Measurements from ENCODE around the gene CFAP57.

Gene CFAP57

DNA sequence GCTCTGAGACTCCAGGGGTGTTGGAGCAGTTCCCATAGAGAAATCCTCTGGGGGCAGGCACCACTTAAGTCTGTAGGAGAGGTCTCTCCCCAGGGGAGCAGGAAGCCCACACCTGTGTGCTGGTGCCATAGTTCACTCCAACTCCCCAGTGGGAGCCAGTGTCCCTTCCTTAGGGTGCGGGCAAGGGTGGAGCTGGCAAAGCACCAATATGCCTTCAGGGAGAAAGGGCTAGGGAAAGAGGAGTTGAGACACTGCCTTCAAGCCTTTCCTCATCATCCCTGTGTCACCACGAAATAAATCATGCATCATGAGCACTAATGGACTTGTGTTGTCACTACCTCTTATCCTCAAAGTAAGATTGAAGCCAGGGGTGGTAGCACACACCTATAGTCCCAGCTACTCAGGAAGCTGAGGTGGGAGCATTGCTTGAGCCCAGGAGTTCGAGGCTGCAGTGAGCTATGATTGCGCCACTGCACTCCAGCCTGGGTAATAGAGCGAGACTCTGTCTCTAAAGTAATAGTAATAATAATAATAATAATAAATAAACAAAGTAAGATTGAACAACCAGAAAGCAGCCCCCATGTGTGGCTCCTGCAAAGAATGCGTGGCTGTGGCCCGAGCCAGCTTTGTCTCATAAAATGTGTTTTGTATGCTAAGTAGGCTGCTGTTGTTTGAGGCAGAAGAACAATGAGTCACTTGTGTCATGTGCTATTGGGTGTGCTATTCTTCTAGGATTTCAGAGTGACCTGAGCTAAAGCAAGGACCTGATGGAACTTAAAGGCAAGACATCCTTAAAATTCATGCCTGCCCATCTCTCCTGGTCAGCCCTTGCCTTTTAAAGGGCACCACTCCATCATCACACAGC is 122.0 kb downstream of the CFAP57 start:
- in situ Hi-C loops (cut with MboI; ENCODE audit: low sequenced_read_pairs), result no loop called here

DNA sequence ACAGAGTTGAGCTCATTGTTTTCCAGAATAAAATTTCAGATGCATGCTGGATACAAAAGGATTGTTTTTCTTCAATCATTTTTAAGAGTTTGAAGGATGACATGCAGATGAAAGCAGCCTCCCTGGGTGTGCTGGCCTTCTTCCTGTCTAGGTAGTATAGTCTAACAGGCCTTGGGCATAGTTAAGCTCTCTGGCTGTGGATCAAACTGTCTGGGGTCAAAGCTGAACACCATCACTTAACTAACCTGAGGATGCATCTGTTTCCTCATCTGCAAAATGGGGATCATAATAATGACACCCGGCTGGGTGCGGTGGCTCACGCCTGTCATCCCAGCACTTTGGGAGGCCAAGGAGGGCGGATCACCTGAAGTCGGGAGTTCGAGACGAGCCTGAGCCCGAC is 122.6 kb downstream of the CFAP57 start:
- in situ Hi-C loops (cut with MboI; ENCODE audit: low sequenced_read_pairs), result no loop called here

DNA sequence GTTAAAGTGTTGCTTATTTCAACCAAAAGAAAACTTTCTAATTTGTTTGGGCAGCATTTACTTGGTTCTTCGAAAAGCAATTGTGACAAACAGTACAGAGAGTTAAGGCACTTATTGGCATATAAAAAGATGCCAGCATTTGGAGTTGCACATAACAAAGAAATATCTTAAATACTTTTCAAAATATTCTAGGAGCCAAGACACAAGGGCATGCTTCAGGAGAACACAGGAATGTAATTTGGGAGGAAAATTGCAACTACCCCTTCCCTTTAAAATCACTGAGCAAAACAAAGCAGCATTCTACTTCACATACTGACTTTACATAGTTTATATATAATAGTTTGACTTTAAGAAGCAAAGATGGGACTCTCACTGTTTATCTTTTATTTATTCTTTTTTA is 124.1 kb downstream of the CFAP57 start:
- in situ Hi-C loops (cut with MboI; ENCODE audit: low sequenced_read_pairs), result no loop called here

DNA sequence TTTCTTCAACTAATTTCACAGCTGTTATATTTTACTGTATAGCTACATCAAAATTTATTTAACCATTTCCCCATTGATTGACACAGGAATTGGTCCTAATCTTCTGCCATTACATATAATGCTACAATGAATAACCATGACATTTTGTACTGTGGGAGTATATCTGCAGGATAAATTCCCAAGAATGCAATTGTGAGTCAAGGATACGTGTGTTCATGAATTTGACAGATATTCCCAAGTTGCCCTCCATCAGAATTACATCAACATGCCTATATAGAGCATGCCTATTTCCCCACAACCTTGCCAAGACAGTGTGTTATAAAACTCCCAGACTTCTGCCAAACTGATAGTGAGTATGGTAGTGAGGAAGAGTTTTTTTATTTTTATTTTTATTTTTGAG is 125.9 kb downstream of the CFAP57 start:
- in situ Hi-C loops (cut with MboI; ENCODE audit: low sequenced_read_pairs), result no loop called here

DNA sequence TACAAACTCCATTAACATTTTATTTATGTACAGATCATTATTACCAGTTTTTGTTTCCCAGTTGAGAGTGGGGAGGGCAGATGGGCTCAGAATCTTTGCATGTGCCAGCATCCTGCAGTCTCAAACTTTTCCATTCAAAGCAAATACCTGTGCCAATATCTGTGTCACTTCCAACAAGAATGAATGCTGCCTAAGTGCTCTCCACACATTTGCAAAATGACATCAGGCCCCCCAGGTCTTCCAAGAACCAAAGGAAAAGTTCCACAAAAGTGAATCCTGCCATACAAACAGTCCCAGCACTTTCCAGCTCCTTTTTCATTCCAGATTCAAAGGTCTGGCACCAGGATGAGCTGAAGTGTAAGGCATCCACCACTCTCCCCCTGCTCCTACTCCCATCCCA is 127.0 kb downstream of the CFAP57 start:
- in situ Hi-C loops (cut with MboI; ENCODE audit: low sequenced_read_pairs), result no loop called here

DNA sequence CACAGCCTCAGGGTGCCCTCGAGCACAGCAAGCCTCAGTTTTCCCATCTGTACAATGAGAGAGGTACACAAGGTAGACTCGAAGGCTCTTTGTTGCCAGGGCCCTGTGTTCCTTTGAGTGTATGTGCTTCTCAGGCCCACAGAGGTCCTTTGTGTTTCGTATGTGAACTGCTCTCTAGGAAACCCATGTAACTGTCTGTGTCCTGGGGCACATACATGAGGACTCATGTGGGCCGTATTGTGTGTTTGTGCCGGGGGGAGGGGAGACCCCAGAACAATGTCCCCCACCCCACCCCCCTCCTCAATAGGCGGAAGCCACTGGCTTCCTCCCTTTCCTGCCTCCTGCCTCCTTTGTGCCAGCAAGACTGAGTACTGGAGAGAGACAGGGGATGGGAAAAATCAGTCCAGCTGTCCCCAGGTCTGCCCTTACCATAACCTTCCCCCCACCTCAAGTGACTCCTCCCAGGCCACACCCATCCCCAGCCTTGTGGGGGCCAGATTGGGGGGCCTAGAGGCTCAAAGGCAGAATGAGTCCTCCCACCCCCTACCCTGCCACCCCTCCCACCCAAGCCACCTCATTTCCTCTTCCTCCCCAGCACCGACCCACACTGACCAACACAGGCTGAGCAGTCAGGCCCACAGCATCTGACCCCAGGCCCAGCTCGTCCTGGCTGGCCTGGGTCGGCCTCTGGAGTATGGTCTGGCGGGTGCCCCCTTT is 128.4 kb downstream of the CFAP57 start, which contains the start of gene TIE1:
TSS of gene TIE1 (plus strand) at position 605 of the 717 bp plus-strand sequence. CDS start at position 695, 90 bp downstream.
- in situ Hi-C loops (cut with MboI; ENCODE audit: low sequenced_read_pairs), result no loop called here

DNA sequence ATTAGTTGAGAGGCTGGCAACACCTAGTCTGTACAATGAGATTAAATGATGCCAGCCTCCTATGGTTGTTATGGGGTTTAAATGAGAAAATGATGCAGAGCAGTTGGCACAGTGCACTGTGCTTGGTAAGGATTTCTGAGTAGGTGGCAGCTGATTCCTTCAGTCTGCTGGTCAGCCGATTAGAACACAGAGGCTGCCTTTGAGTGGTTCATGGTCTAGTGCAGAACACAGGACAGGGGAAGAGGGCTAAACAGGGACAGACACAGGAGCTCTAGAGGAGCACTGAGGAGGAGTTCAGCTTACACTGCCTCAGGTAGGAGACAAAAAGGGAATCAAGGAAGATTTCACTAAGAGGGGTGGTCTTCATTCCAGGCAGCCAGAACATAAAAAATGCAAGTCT is 130.1 kb downstream of the CFAP57 start:
- in situ Hi-C loops (cut with MboI; ENCODE audit: low sequenced_read_pairs), result no loop called here

DNA sequence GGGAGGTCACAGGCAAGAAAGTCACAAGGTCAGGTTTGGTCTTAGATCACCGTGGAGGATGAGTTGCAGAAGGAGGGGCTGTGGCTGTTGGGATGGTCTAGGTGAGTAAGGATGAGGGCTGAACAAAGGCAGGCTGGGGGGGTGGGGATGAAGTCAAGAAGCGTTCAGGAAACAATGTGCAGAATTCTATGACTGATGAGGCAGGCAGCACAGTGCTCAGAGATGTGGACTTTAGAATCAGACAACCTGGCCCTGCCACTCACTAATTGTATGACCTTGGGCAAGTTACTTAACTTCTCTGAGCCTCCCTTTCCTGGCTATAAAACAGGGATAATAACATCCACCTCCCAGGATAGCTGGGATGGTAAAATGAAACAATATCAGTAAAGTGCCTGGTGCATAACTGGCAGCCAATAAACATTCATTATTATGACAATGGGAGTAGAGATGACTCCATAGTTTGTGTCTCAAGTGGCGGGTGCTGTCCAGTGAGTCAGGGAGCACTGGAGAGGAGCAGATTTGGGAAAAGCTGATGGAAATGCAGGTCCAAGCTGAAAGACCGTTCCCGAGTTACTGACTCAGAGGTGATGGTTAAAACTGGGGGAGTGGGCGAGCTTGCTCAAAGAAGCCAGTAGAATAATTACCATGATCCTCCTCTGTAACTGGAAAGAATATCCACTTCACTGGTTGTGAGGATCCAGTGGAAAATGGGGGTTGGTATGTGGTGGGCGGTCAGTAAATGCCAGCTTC is 130.8 kb downstream of the CFAP57 start:
- in situ Hi-C loops (cut with MboI; ENCODE audit: low sequenced_read_pairs), result no loop called here

DNA sequence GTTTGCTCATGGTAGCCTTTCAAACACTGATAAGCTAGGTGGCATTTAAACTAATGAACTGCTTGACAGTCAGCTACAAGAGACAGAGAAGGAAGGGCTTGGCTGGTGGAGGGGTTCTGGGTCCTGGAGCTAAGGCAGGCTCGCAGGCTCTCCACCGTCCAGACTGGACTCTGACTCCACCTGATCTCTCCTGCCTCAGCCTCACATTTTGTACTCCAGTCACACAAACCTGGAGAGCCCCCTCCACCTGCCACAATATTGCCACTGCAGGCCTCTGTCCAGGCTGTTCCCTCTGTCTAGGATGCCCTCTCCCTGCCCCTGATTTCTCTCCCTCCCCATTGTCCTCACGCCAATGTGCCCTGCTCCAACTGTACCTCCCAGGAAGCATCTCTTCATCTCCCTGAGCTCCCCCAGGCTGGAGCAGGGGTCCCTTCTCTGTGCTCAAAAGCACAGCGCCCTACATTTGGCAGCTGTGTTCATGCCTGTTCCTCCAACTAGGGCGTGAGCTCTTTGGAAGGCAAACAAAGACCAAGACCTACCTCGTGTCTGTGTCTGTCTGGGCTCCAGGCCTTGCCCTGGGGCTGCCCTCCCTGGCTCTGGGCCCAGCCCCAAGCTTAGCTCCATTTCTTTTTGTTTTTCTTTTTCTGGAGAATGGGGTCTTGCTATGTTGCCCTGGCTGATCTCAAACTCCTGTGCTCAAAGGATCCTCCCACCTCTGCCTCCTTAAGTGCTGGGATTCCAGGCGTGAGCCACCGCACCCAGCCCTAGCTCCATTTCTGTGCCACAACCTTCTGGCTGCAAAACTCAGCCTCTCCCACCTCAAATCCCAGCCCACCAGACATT is 131.6 kb downstream of the CFAP57 start:
- in situ Hi-C loops (cut with MboI; ENCODE audit: low sequenced_read_pairs), result no loop called here
